ENCODE results near the gene CECR2. TPM values are rescaled to one million over a fixed set of nuclear protein-coding genes. Genes with fewer than 3 reads are reported as not detected.

Gene CECR2
- total and polyA plus RNA-seq, 2 experiments from 2014 or later, result 0.10 TPM; not detected in 1

DNA sequence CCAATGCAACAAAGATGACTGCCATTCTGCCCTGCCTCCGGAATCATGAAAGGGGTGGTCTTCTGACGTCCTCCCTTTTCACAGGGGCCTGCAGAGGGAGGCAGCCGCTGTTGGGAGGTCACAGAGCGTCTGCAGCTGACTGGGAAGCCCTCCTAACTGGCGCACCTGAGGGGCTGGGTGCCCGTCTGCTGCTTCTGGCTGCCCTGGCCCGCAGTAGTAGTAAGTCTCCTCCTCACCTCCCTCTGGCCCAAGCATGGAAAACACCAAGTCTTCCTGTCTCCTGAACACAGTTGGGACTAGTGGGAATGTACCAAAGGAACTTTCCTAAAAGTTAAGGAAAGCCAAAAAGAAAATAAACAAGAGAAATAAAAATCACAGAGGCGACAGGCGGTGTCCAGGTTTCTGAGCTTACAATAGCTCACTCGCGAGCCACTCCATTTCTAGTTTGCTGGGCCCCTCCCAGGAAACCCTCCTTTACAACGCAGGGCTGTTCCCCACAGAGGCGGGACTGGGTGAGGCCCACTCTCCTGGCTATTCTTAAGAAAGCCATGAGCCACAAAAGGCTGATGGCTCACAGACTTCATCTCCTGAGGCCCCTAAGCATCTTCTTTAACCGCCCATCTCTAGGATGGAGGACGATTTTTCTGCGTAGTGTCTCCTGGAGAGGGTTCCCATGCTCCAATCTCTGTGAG lies 37.0 kb upstream of the CECR2 start:
- in situ Hi-C loops (cut with MboI), result no loop called here
- Histone ChIP-seq H3K4me1 (ENCODE audit: insufficient read depth) (no peaks in the 10 kb centered on the region), H4K20me1 (ENCODE audit: insufficient read depth) (no peaks in the 10 kb centered on the region), H3K9ac (no peak overlapping the region), H3K9me3 (ENCODE audit: low read depth) (no peaks in the 10 kb centered on the region), H3K79me2 (ENCODE audit: insufficient read depth) (no peaks in the 10 kb centered on the region), H3K27me3 (replicated peaks; ENCODE audit: insufficient read depth) (0 out of 2 replicates have a peak, but pooled peaks cover 9% of the 10 kb centered on the region), H3K4me2 (ENCODE audit: unreplicated experiment) (no peak overlapping the region), H3K27ac (no peak overlapping the region), H3K4me3 (no peak overlapping the region), H3F3A (ENCODE audit: insufficient read depth) (no peaks in the 10 kb centered on the region), H3K9me2 (ENCODE audit: insufficient read depth) (no peaks in the 10 kb centered on the region), H3K36me3 (ENCODE audit: low read depth) (no peaks in the 10 kb centered on the region), H2AFZ (no peak overlapping the region)
- 41% methylated on average over 16 of the region's 16 CpGs for WGBS, 2 experiments (ENCODE audit: low coverage in 1 of 2, low lambda C conversion rate in 2 of 2, missing lambda C conversion rate in 2 of 2)
- TF ChIP-seq EZH2 (IDR thresholded peaks at IDR 0.05; ENCODE audit: insufficient read depth, poor library complexity, severe bottlenecking) (no peak), EZH2phosphoT487 (IDR thresholded peaks at IDR 0.05; ENCODE audit: insufficient read depth, low read depth) (no peak)
- no peak for DNase-seq

GRCh38 chr22:17334059-17334458 lies 35.2 kb upstream of the CECR2 start:
- 30 to 32% methylated on average over 6 of the region's 6 CpGs for WGBS, 2 experiments (ENCODE audit: low coverage in 1 of 2, low lambda C conversion rate in 2 of 2, missing lambda C conversion rate in 2 of 2)

DNA sequence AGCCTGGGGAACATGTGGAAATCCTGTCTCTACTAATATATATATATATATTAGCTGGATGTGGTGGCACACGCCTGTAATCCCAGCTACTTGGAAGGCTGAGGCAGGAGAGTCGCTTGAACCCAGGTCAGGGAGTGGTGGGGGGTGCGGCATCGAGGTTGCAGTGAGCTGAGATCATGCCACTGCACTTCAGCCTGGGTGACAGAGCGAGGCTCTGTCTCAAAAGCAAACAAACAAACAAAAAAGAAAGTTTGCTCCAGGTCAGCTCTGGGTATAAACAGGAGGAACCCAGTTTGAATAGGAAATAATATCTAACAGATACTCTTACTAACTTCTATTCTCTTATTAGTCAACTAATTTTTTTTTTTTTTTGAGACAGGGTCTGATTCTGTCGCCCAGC lies 34.3 kb upstream of the CECR2 start:
- no peaks in the 10 kb centered on the region for H3K4me1 ChIP-seq (ENCODE audit: insufficient read depth)
- 0 out of 2 replicates have a peak, but pooled peaks cover 15% of the 10 kb centered on the region for H3K27me3 ChIP-seq (replicated peaks; ENCODE audit: insufficient read depth)
- DNase-seq, result no peak
- H3K4me2 ChIP-seq (ENCODE audit: unreplicated experiment), result no peak overlapping the region
- H2AFZ ChIP-seq, result no peak overlapping the region
- WGBS, 2 experiments (ENCODE audit: low coverage in 1 of 2, low lambda C conversion rate in 2 of 2, missing lambda C conversion rate in 2 of 2), result 20 to 27% methylated on average over 6 of the region's 6 CpGs
- no peak overlapping the region for H3K9ac ChIP-seq
- in situ Hi-C loops (cut with MboI), result no loop called here
- no peaks in the 10 kb centered on the region for H3K9me2 ChIP-seq (ENCODE audit: insufficient read depth)
- H3K79me2 ChIP-seq (ENCODE audit: insufficient read depth), result no peaks in the 10 kb centered on the region
- H3K9me3 ChIP-seq (ENCODE audit: low read depth), result no peaks in the 10 kb centered on the region
- no peaks in the 10 kb centered on the region for H3K36me3 ChIP-seq (ENCODE audit: low read depth)
- H3K4me3 ChIP-seq, result no peak overlapping the region
- H3K27ac ChIP-seq, result no peak overlapping the region
- H4K20me1 ChIP-seq (ENCODE audit: insufficient read depth), result no peaks in the 10 kb centered on the region
- H3F3A ChIP-seq (ENCODE audit: insufficient read depth), result no peaks in the 10 kb centered on the region
- TF ChIP-seq EZH2phosphoT487 (IDR thresholded peaks at IDR 0.05; ENCODE audit: insufficient read depth, low read depth) (no peak), EZH2 (IDR thresholded peaks at IDR 0.05; ENCODE audit: insufficient read depth, poor library complexity, severe bottlenecking) (no peak)

More at GRCh38 chr22:17334059-17334458, 35.2 kb upstream of the CECR2 start:
- DNase-seq, result no peak
- Histone ChIP-seq H3K27me3 (replicated peaks; ENCODE audit: insufficient read depth) (0 out of 2 replicates have a peak, but pooled peaks cover 15% of the 10 kb centered on the region), H3K4me3 (no peak overlapping the region), H3K9me3 (ENCODE audit: low read depth) (no peaks in the 10 kb centered on the region), H3K36me3 (ENCODE audit: low read depth) (no peaks in the 10 kb centered on the region), H3K4me1 (ENCODE audit: insufficient read depth) (no peaks in the 10 kb centered on the region), H3F3A (ENCODE audit: insufficient read depth) (no peaks in the 10 kb centered on the region), H3K79me2 (ENCODE audit: insufficient read depth) (no peaks in the 10 kb centered on the region), H2AFZ (no peak overlapping the region), H3K9ac (no peak overlapping the region), H3K27ac (no peak overlapping the region), H3K4me2 (ENCODE audit: unreplicated experiment) (no peak overlapping the region), H4K20me1 (ENCODE audit: insufficient read depth) (no peaks in the 10 kb centered on the region), H3K9me2 (ENCODE audit: insufficient read depth) (no peaks in the 10 kb centered on the region)
- TF ChIP-seq EZH2 (IDR thresholded peaks at IDR 0.05; ENCODE audit: insufficient read depth, poor library complexity, severe bottlenecking) (no peak), EZH2phosphoT487 (IDR thresholded peaks at IDR 0.05; ENCODE audit: insufficient read depth, low read depth) (no peak)
- in situ Hi-C loops (cut with MboI), result no loop called here

GRCh38 chr22:17336061-17336460 lies 33.2 kb upstream of the CECR2 start:
- no peak overlapping the region for H3K27ac ChIP-seq

More at GRCh38 chr22:17336061-17336460, 33.2 kb upstream of the CECR2 start:
- Histone ChIP-seq H3F3A (ENCODE audit: insufficient read depth) (no peaks in the 10 kb centered on the region), H3K4me2 (ENCODE audit: unreplicated experiment) (no peak overlapping the region), H3K27me3 (replicated peaks; ENCODE audit: insufficient read depth) (0 out of 2 replicates have a peak, but pooled peaks cover 15% of the 10 kb centered on the region), H3K4me1 (ENCODE audit: insufficient read depth) (no peaks in the 10 kb centered on the region), H3K9ac (no peak overlapping the region), H3K4me3 (no peak overlapping the region), H3K36me3 (ENCODE audit: low read depth) (no peaks in the 10 kb centered on the region), H3K9me3 (ENCODE audit: low read depth) (no peaks in the 10 kb centered on the region), H3K9me2 (ENCODE audit: insufficient read depth) (no peaks in the 10 kb centered on the region), H2AFZ (no peak overlapping the region), H3K79me2 (ENCODE audit: insufficient read depth) (no peaks in the 10 kb centered on the region), H4K20me1 (ENCODE audit: insufficient read depth) (no peaks in the 10 kb centered on the region)
- in situ Hi-C loops (cut with MboI), result no loop called here
- no peak for DNase-seq
- WGBS, 2 experiments (ENCODE audit: low coverage in 1 of 2, low lambda C conversion rate in 2 of 2, missing lambda C conversion rate in 2 of 2), result 37% methylated on average over 5 of the region's 5 CpGs
- no peak for TF ChIP-seq EZH2phosphoT487 (IDR thresholded peaks at IDR 0.05; ENCODE audit: insufficient read depth, low read depth)
- no peak for TF ChIP-seq EZH2 (IDR thresholded peaks at IDR 0.05; ENCODE audit: insufficient read depth, poor library complexity, severe bottlenecking)

Data from GM23248 (cell line).